Measurements from ENCODE around the gene MGP.

MGP gene

DNA sequence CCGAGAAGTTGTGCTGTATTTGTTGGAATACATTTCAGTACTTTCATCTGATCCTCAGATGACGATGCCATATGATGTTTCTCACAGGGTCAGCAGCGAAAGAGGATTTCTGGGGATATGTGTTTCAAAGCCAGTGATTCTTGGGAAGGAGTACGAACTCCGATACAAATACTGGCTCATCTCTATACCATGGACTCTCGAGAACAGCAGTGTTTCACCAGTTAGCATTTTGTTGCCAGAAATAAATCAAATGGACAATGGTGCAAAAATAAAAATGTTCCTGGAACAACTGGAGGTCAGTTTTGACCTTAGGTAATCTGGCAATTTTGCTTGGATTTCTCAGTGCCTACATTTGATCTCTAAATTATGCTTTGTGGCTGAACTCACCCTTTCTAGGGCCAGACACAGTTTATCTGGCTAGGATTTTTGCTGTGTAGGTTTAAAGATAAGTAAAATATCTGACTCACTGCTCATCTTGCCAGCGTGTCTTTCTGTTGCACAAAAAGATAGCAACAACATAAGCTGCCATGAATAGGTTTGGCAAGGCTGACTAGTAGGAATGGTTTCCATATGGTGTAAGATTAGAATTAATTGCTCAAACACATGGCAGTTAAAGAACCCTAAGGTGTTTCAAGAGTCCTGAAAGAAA is 11.0 kb upstream of the MGP start:
- H3K4me3 ChIP-seq (ENCODE audit: low read length) = no peak overlapping the region
- H3K27me3 ChIP-seq (ENCODE audit: insufficient read depth, low read length) = no peaks in the 10 kb centered on the region
- H3K9me3 ChIP-seq (ENCODE audit: low read length) = no peaks in the 10 kb centered on the region
- no peak overlapping the region for H2AFZ ChIP-seq (ENCODE audit: low read depth, low read length)
- H3K4me1 ChIP-seq (ENCODE audit: insufficient read depth, low read length) = no peaks in the 10 kb centered on the region
- no peaks in the 10 kb centered on the region for H3K36me3 ChIP-seq (ENCODE audit: insufficient read depth, low read length)

DNA sequence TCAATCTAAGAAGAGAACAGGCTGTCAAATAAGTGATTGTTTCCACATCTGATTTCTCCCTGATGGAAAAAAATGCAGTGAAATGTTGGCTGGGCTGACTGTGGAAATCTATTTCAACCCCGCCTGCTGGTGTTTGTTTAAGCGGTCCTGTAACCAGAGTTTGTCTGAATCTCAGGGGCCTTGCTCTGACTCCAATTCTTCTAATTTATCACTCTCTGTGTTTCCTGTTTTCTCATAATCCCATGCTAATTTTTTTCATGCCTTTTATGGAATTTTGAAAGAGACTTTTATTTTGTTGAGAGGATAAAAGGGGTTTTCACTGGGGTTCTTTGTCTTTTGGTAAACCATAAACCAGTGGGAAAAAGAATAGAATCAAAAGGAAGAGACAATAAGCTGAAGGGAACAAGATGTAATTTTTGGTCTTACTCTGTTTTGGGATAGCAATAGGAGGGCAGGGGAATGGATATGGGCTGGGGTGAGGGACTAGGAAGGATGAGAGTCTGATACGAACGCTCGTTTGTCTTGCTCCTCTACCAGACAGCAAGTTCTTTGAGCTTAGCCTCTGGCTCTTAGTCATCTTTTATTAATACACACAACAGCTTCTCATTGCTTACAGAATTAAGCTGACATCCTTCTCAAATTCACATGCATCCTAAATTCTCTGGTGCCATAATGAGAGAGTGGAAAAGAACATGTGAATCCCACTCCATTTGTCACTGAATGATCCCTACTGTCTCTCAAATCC is 8.0 kb upstream of the MGP start:
- peaks cover 3% of the 10 kb centered on the region for H3K4me1 ChIP-seq (ENCODE audit: insufficient read depth, low read length)
- no peaks in the 10 kb centered on the region for H3K27me3 ChIP-seq (ENCODE audit: insufficient read depth, low read length)
- H3K9me3 ChIP-seq (ENCODE audit: low read length) = no peaks in the 10 kb centered on the region
- no peaks in the 10 kb centered on the region for H3K36me3 ChIP-seq (ENCODE audit: insufficient read depth, low read length)
- H2AFZ ChIP-seq (ENCODE audit: low read depth, low read length) = no peak overlapping the region
- H3K4me3 ChIP-seq (ENCODE audit: low read length) = no peak overlapping the region

DNA sequence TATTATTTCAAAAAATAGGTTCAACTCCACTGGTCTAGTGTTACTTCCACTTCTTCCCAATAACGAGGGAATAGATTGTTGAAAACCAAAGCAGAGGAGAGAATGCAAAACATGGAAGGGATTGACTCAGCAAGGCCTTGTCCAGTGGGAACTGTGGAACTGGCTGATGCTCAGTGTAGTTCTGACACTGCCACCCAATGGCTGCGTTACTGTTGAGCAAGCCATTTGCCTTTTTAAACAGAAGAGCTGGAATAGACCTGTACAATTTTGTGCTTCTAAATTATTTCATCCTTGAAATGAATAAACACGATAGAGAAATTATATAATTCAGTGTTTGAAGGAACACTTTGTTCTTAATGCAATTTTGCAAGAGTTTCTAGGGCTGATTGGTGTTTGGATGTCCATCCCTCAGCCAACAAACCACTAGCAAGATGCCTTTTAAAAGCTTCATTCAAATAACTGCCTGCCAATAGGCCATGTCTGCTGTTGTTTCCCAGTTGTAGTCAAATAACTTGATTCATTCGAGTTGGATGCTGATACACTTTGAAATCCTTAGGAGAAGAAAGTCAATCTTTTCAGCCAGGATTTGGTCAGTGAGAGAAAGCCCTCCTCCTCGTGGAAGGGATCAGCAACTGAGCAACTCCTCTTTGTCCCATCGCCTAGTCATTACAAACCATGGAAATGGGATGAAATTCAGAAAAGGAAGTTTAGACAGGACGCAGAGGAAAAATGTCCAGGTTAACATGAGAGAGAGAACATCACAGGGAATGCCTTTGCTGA is 7.3 kb upstream of the MGP start:
- Histone ChIP-seq H3K9me3 (ENCODE audit: low read length) (no peaks in the 10 kb centered on the region), H3K36me3 (ENCODE audit: insufficient read depth, low read length) (no peaks in the 10 kb centered on the region), H3K27me3 (ENCODE audit: insufficient read depth, low read length) (no peaks in the 10 kb centered on the region), H3K4me1 (ENCODE audit: insufficient read depth, low read length) (peaks cover 3% of the 10 kb centered on the region), H3K4me3 (ENCODE audit: low read length) (no peak overlapping the region), H2AFZ (ENCODE audit: low read depth, low read length) (no peak overlapping the region)

DNA sequence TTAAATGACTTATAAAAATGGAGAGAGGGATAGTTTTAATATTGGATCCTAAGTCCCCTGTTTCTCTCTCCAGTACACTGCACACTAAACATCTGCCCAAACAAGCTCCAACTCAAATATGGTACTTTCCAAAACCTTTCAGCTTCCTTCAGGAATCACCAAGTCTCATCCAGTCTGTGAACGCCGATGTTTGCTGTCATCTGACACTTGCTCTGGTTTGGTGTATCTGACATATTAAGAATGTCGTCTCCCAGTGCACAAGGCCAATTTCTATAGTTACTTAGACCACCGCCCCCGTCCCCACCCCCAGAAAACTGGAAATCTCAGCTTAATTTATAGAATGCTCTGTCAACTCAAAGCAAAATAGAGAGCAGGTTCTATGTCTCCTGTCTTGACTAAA is 5.0 kb upstream of the MGP start:
- H2AFZ ChIP-seq (ENCODE audit: low read depth, low read length) = no peak overlapping the region
- no peaks in the 10 kb centered on the region for H3K27me3 ChIP-seq (ENCODE audit: insufficient read depth, low read length)
- peaks cover 3% of the 10 kb centered on the region for H3K4me1 ChIP-seq (ENCODE audit: insufficient read depth, low read length)
- no peaks in the 10 kb centered on the region for H3K36me3 ChIP-seq (ENCODE audit: insufficient read depth, low read length)
- no peaks in the 10 kb centered on the region for H3K9me3 ChIP-seq (ENCODE audit: low read length)
- H3K4me3 ChIP-seq (ENCODE audit: low read length) = no peak overlapping the region

DNA sequence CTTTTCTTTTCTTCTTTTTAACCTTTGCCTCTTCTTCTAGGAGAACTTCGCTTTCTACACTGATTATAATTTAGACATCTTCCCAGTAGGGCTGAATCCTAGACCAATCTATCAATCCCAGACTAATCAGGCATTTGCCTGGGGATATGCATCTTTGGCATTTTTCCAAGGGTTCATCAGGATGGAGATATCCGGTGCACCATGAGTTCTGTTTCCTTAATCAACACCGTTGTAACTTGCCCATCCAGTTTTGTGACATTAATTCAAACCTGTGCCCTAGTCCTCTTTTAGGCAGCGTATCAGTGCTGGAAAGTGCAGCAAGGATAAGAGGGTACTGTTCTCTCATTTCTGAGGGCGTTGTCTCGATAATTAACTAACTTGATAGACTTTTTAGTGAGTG is 617 bp upstream of the MGP start:
- no peak overlapping the region for H3K4me3 ChIP-seq (ENCODE audit: low read length)
- no peaks in the 10 kb centered on the region for H3K36me3 ChIP-seq (ENCODE audit: insufficient read depth, low read length)
- no peak overlapping the region for H2AFZ ChIP-seq (ENCODE audit: low read depth, low read length)
- H3K4me1 ChIP-seq (ENCODE audit: insufficient read depth, low read length) = peaks cover 3% of the 10 kb centered on the region
- H3K9me3 ChIP-seq (ENCODE audit: low read length) = no peaks in the 10 kb centered on the region
- H3K27me3 ChIP-seq (ENCODE audit: insufficient read depth, low read length) = no peaks in the 10 kb centered on the region

DNA sequence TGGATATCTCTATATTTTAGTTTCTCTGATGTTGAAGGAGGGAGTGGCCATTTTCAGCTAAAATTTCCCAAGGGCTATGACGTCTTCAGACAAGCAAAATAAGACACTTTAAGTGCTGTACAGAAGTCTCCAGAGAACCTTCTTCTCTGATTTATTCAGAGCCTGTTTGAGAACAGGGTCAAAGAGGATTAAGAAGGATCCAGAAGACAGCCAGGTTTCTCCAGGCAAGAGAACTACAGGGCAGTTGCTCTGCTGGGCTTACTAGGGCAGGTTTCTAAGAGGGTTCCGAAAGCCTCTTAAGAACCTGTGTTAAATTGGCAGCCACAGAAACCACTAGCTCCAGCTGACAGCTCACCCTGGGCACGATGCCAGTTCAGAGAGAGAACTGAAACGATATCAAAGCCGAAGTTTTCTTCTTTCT is 1.2 kb downstream of the MGP start:
- H3K27me3 ChIP-seq (ENCODE audit: insufficient read depth, low read length) = no peaks in the 10 kb centered on the region
- no peaks in the 10 kb centered on the region for H3K36me3 ChIP-seq (ENCODE audit: insufficient read depth, low read length)
- no peak overlapping the region for H3K4me3 ChIP-seq (ENCODE audit: low read length)
- no peak overlapping the region for H2AFZ ChIP-seq (ENCODE audit: low read depth, low read length)
- no peaks in the 10 kb centered on the region for H3K9me3 ChIP-seq (ENCODE audit: low read length)
- H3K4me1 ChIP-seq (ENCODE audit: insufficient read depth, low read length) = no peaks in the 10 kb centered on the region

DNA sequence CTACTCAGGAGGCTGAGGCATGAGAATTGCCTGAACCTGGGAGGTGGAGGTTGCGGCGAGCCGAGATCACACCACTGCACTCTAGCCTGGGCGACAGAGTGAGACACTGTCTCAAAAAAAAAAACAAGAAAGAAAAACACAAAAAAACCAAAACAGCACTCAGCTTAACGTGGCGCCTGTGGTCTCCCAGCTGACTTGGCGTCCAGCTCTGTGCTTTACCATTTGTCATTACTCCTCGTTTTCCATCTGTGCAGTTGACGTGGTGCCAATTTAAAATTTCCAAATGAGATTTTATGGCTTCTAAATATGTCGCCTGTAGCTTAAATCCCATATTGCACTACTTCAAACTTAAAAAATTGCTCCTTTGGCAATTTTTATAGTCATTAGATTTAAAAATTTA is 2.0 kb downstream of the MGP start:
- no peaks in the 10 kb centered on the region for H3K9me3 ChIP-seq (ENCODE audit: low read length)
- no peaks in the 10 kb centered on the region for H3K27me3 ChIP-seq (ENCODE audit: insufficient read depth, low read length)
- H3K36me3 ChIP-seq (ENCODE audit: insufficient read depth, low read length) = no peaks in the 10 kb centered on the region
- no peaks in the 10 kb centered on the region for H3K4me1 ChIP-seq (ENCODE audit: insufficient read depth, low read length)
- no peak overlapping the region for H2AFZ ChIP-seq (ENCODE audit: low read depth, low read length)
- no peak overlapping the region for H3K4me3 ChIP-seq (ENCODE audit: low read length)

DNA sequence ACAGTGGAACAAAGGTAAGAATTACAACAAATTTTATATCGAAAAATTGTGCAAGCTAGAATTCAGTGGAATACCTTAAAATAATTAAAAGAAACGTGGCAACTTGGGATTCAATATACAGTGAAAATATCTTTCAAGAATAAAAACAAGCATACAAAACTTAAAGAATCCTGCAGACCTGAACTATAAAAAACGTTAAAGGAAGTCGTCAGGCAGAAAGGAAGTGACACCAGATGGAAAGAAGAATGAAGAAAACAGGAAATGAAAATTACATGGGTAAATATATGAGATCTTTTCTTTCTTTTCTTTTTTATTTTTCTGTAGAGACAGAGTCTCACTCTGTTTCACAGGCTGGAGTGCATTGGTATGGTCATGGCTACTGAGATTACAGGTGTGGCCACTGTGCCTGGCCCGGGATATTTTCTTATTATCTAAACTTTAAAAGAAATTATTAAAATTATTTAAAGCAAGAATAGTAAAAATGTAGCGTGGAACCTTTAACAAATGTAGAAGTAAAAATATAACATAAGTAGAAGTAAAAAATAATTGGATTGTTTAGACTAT is 4.7 kb downstream of the MGP start:
- no peaks in the 10 kb centered on the region for H3K9me3 ChIP-seq (ENCODE audit: low read length)
- H2AFZ ChIP-seq (ENCODE audit: low read depth, low read length) = no peak overlapping the region
- H3K36me3 ChIP-seq (ENCODE audit: insufficient read depth, low read length) = no peaks in the 10 kb centered on the region
- H3K4me3 ChIP-seq (ENCODE audit: low read length) = no peak overlapping the region
- H3K27me3 ChIP-seq (ENCODE audit: insufficient read depth, low read length) = no peaks in the 10 kb centered on the region
- no peaks in the 10 kb centered on the region for H3K4me1 ChIP-seq (ENCODE audit: insufficient read depth, low read length)

DNA sequence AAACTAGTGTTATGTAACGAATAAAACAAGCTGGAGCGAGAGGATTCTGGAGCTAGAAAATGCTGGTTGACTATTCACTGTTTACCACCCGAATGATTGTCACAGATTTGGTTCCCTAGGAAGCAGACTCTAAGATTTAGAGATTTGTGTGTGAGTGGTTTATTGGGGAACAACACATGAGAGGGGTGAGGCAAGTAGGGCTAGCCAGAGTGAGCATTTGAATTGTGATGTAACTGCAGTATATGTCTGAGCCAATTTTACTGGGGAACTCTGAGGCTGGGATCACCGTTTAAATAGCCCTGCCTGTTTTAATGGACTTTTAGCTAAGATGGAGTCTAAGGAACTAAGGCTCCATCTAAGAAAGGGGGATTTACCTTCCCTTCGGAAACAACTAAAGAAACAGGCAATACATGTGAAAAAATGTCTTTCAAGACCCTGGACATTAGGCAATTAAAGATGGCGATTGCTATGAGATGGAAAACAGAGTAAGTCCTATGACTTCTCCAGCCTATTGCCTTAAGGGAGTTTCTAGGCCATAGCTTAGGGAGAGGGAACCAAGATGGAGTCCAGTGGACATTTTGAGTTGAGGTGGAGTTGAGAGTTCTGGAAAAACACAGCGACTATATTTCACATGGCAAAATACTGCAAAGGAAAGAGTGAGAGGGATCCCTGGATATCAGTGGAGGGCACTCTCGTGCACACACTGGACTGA is 6.3 kb downstream of the MGP start:
- Histone ChIP-seq H2AFZ (ENCODE audit: low read depth, low read length) (no peak overlapping the region), H3K4me3 (ENCODE audit: low read length) (no peak overlapping the region), H3K27me3 (ENCODE audit: insufficient read depth, low read length) (no peaks in the 10 kb centered on the region), H3K9me3 (ENCODE audit: low read length) (no peaks in the 10 kb centered on the region), H3K4me1 (ENCODE audit: insufficient read depth, low read length) (no peaks in the 10 kb centered on the region), H3K36me3 (ENCODE audit: insufficient read depth, low read length) (no peaks in the 10 kb centered on the region)

DNA sequence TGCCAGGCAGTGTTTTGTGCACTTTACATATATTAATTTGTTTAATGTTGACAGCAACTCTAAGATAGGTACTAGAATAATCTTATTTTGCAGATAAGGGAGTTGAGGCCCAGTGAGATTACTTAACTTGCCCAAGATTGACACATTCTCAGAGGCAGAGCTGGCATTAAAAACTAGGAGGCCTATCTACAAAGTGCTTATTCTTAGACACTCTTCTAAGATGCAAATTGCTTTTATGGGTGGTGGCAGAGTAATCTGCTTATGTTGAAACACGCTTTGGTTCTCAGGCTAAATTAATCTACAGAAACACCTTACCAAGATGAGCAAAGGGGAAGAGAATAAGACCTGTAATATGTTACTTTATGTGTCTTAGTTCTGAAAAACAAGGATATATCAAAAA is 7.2 kb downstream of the MGP start:
- no peaks in the 10 kb centered on the region for H3K4me1 ChIP-seq (ENCODE audit: insufficient read depth, low read length)
- H3K9me3 ChIP-seq (ENCODE audit: low read length) = no peaks in the 10 kb centered on the region
- no peaks in the 10 kb centered on the region for H3K27me3 ChIP-seq (ENCODE audit: insufficient read depth, low read length)
- no peak overlapping the region for H2AFZ ChIP-seq (ENCODE audit: low read depth, low read length)
- no peaks in the 10 kb centered on the region for H3K36me3 ChIP-seq (ENCODE audit: insufficient read depth, low read length)
- H3K4me3 ChIP-seq (ENCODE audit: low read length) = no peak overlapping the region

DNA sequence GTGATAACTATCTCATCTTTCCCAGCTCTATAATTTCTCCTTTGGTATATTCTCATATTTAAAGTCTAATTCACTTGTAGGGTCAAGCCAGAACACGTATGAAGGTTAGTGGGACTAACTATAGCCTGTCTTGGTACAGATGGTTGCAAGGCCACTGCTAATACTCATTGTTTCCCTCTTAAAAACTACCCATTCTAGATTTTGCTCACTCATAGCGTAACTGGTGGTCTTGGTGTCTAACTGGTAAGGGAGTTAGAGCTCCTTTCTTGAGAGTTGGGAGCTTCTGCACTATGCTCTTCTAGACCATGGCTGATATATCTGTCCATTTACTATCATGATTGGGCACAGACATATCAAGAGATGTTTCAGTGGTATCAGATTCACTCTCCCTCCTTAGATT is 8.8 kb downstream of the MGP start:
- no peaks in the 10 kb centered on the region for H3K4me1 ChIP-seq (ENCODE audit: insufficient read depth, low read length)
- no peak overlapping the region for H2AFZ ChIP-seq (ENCODE audit: low read depth, low read length)
- no peaks in the 10 kb centered on the region for H3K9me3 ChIP-seq (ENCODE audit: low read length)
- no peaks in the 10 kb centered on the region for H3K36me3 ChIP-seq (ENCODE audit: insufficient read depth, low read length)
- H3K4me3 ChIP-seq (ENCODE audit: low read length) = no peak overlapping the region
- H3K27me3 ChIP-seq (ENCODE audit: insufficient read depth, low read length) = no peaks in the 10 kb centered on the region

DNA sequence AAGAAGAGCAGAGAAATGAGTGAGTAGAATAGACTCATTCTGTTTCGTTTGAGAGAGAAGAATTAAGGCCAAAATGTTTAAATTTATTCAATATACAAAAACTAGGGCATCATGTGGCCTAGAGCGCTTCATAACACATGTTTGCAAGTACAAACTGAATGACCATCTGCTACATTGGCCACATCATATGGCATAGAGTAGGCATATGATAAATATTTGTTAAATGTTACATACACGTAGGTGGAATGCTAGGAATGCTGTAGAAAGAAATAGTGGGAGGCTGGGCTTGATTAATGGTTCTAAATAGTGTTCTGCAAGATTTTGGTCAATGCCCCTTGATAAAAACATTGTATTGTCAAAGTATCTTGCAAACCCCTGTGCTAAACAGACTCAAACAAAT is 10.8 kb downstream of the MGP start:
- Histone ChIP-seq H3K4me3 (ENCODE audit: low read length) (no peak overlapping the region), H3K36me3 (ENCODE audit: insufficient read depth, low read length) (no peaks in the 10 kb centered on the region), H3K4me1 (ENCODE audit: insufficient read depth, low read length) (no peaks in the 10 kb centered on the region), H3K9me3 (ENCODE audit: low read length) (no peaks in the 10 kb centered on the region), H2AFZ (ENCODE audit: low read depth, low read length) (no peak overlapping the region), H3K27me3 (ENCODE audit: insufficient read depth, low read length) (no peaks in the 10 kb centered on the region)

Measured in neuron (in vitro differentiated cells).